AG10803 (cell line): Measurements from ENCODE around the gene PIGO.
A peak's percentile ranks its signal among the peaks of the same experiment; 100 is the strongest.

Experiments
- DNase-seq: peaks from one replicate; pipeline ENCODE4 v3.0.0; 2010; ENCODE audit warnings: low read depth
- H3K4me3 ChIP-seq: 2 replicates; pipeline ENCODE4 v1.5.1; 2011; ENCODE audit warnings: mild to moderate bottlenecking, low read length, control low read depth
- TF ChIP-seq, protein P1 (sequence below): conservative IDR thresholded peaks from 2 replicates; pipeline ENCODE4 v1.5.1; 2011; ENCODE audit warnings: mild to moderate bottlenecking, low read length, control low read depth, inconsistent platforms

PIGO gene

DNA sequence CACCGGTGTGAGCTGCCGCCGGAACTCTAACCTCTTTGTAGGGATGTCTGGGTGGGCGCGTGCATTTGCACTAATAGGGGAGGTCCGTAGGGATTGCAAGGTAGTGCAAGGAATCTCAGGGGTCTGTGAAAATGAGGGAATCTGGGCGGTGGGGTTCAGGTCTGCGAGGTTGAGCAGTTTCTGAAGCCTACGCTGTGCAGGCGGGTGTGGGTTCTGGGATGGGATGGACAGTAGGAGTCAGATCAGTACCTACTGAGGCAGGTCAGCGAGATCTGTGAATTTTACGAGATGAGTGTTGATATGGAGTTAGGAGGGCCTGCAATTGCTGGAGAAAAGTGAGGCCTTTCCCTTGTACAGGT lies 20.1 kb upstream of the PIGO start:
- no peak for DNase-seq
- peak overlapping the region; percentile 97 for H3K4me3 ChIP-seq
- TF ChIP-seq, protein P1, sequence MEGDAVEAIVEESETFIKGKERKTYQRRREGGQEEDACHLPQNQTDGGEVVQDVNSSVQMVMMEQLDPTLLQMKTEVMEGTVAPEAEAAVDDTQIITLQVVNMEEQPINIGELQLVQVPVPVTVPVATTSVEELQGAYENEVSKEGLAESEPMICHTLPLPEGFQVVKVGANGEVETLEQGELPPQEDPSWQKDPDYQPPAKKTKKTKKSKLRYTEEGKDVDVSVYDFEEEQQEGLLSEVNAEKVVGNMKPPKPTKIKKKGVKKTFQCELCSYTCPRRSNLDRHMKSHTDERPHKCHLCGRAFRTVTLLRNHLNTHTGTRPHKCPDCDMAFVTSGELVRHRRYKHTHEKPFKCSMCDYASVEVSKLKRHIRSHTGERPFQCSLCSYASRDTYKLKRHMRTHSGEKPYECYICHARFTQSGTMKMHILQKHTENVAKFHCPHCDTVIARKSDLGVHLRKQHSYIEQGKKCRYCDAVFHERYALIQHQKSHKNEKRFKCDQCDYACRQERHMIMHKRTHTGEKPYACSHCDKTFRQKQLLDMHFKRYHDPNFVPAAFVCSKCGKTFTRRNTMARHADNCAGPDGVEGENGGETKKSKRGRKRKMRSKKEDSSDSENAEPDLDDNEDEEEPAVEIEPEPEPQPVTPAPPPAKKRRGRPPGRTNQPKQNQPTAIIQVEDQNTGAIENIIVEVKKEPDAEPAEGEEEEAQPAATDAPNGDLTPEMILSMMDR = no peak

DNA sequence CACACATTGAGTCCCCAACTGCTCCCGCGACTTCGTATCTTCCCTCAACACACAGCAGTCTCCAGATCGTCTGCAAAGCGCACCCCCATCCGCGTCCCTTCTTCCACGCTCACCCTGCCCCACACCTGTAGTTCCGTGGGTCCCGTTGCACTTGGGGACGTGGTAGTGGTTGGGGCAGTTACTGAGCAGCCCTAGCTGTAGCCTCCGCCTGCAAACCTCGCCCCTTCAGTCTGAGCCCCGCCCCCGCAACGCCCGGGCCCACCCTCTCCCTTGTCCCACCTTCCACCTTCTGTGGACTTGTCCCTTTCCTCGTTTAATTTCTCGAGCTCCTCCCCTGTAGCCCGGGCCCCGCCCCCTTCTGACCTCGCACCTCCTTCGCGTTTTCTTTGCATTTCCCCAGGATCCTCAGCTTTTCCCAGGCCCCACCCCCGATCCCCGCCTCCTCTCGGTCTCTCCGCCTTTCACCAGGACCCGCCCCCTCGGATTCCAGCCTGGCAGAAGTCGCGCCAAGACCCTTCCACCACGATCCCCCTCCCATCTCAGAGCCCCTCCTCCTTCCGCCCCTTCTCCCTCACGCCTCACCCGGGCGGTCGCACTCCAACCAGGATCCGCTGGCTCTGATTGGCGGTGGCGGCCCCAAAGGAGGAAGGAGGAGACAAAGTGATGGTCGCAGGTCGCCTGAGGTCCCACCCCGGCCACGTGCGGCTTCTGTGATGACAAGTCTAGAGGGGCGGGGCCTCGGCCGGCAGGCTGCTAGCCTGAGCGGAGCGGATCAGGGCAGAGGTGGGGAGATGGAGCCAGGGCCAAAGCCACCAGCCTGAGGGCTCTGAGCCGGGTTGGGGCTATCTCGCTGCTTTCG lies 19.5 kb upstream of the PIGO start, which contains the start of gene ATOSB:
Gene ATOSB (minus strand): TSS at position 183 of the 859 bp plus-strand sequence. CDS start 7,588 bp downstream, outside the sequence.
- TF ChIP-seq, protein P1 = no peak
- H3K4me3 ChIP-seq = peak within 1 kb of the TSS; percentile 97
- DNase-seq = peak; percentile 93

DNA sequence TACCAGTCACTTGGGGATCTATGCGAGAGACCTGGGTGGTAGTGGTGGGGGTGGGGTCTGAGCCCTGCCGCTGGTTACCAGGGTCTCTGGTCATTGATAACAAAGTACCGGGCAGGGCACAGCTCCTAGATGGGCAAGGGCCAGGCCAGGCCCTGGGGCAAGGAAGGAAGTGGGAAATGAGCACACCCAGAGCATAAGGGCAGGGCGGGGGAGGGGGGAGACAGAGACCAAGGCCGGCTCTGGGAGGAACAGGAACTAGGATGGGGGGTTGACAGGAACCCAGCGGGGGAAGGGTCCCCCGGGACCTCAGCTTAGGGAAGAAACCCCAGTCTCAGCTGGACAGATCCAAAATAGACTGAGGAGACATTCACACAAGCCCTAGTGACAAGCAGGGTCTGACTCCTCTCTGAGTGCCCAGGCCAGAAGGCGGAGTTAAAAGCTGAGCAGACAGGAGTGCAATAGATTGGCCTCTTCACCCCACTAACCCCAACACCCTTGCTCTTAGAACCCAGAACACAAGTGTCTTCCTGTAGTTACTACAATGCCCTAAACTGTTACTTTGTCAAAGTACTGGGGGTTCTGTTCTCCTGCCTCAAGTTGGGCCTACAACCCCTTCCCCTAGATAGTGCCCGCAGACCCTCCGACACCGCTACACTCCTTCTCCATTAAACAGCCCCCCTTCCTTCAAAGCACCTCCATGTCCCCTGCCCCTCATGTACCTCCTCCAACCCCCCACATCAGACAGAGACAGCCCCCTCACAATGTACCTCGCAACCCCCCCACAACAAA lies 18.6 kb upstream of the PIGO start:
- peak overlapping the region; percentile 97 for H3K4me3 ChIP-seq
- DNase-seq = peak; percentile 47
- TF ChIP-seq, protein P1 = no peak

DNA sequence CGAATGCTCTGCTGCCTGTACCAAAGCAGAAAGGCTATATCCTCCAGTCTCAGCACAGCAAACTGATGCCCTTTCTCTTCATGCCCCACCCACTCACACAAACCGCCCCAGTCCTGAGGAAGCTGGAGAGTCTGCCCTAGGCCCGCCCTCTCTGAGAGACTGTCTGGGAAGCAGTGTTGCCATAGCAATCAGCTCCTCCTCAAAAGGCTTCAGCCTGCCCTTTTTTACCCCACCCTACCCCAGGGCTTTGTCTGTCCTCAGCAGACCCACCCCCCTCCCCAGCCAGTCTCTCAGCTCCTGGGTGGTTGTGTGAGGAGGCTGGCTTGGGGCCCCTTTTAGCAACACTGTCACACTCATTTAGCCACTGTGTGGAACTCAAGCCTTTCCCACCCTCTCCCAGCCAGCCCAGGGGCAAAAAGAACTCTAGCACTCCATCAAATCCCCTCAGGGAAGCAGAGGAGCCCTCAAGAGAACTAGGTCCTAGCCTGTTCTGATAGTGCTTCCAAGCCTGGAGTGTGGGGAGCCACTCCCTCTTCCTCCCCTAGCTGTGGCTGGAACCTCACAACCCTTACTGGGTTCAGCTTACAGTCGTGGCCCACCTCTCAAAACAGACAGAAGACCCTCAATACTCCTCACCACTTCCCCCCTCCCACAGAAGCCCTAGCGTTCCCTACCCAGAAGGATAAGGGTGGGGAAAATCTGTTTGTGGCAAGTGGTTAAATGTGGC lies 17.9 kb upstream of the PIGO start:
- DNase-seq = peak; percentile 96
- TF ChIP-seq, protein P1 = no peak
- H3K4me3 ChIP-seq = peak overlapping the region; percentile 97

DNA sequence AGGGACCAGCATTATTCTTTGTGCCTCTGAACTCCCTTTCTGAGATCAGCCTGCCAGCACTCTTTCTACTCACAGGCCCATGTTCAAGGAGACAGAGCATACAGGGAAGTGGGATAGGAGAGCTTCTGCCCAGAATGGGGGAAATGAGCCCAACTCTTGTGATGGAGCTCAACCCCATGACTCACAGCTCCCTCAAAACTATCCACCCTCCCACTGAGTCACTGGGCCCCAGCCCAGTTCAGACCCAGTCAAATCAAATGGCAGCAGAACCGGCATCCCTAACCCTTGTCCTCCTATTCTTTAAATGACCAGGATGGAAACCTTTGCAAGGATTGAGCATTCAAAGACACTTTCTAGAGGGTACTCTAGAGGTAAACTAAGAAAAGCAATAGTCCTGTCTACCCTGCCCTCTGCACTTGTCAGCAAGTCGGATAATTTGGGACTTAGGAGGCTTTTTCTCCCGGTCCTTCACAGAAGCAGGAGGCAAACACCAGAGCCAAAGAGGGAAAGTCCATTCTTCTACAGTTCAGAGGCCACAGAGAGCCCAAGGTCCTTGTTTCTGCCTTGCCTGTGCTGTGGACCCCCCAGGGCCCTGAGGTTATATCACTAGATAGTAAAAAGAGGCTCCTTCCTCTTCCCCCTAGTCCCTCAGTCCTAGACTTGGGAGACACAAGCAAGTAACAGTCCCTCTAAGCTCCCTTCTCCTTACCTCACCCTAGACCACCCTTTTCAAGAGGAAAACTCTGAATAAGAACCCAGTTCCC lies 16.0 kb upstream of the PIGO start:
- H3K4me3 ChIP-seq = peak overlapping the region; percentile 63
- TF ChIP-seq, protein P1 = no peak
- peak; percentile 84 for DNase-seq
